Tibial artery (tissue), 4 donors: ENCODE data around the gene SMCHD1.

Experiments
- DNase-seq, 2 donors: peaks; one replicate each; pipeline ENCODE4 v3.0.0-alpha.2; 2019
- H3K27ac ChIP-seq, 2 donors: fragments of 200-600 bp; sonication (generic) in 1 of 2; 1 replicate in 1 of 2; 2 replicates in 1 of 2; pipeline ENCODE4 v1.5.1; 2018 to 2019; ENCODE audit warnings: mild to moderate bottlenecking in 1 of 2
- H3K27me3 ChIP-seq, 2 donors: fragments of 200-600 bp; sonication (generic) in 1 of 2; one replicate each; pipeline versions ENCODE4 v1.5.1 to v1.6.0; 2016 to 2019
- H3K36me3 ChIP-seq, 3 donors: fragments of 200-600 bp; sonication (generic) in 2 of 3; one replicate each; pipeline ENCODE4 v1.5.1; 2016 to 2019; ENCODE audit warnings: mild to moderate bottlenecking in 2 of 3
- H3K4me1 ChIP-seq, 4 donors: fragments of 200-600 bp; sonication (generic) in 2 of 4; 1 replicate in 3 of 4; 2 replicates in 1 of 4; pipeline ENCODE4 v1.5.1; 2016 to 2019
- H3K4me3 ChIP-seq, 2 donors: fragments of 200-600 bp; sonication (generic) in 1 of 2; 1 replicate in 1 of 2; 2 replicates in 1 of 2; pipeline ENCODE4 v1.5.1; 2018 to 2019; ENCODE audit warnings: mild to moderate bottlenecking in 2 of 2
- H3K9me3 ChIP-seq, 3 donors: fragments of 200-600 bp; sonication (generic) in 1 of 3; one replicate each; pipeline ENCODE4 v1.5.1; 2016 to 2019
- intact Hi-C: fragments of 100-400 bp; cut with DNase I; formaldehyde crosslinking; loops from one replicate; pipeline ENCODE4 v1.15.0; 2023; ENCODE audit warnings: low total_unique reads
- TF ChIP-seq, protein P1 (sequence below), 2 experiments: fragments of 200-600 bp in 1 of 2; fragments of 450-650 bp in 1 of 2; IDR thresholded peaks; one replicate each; pipeline ENCODE4 v1.5.1; 2017 to 2019; ENCODE audit warnings: antibody characterized with exemption in 2 of 2, mild to moderate bottlenecking in 1 of 2, moderate library complexity in 1 of 2

Gene SMCHD1

DNA sequence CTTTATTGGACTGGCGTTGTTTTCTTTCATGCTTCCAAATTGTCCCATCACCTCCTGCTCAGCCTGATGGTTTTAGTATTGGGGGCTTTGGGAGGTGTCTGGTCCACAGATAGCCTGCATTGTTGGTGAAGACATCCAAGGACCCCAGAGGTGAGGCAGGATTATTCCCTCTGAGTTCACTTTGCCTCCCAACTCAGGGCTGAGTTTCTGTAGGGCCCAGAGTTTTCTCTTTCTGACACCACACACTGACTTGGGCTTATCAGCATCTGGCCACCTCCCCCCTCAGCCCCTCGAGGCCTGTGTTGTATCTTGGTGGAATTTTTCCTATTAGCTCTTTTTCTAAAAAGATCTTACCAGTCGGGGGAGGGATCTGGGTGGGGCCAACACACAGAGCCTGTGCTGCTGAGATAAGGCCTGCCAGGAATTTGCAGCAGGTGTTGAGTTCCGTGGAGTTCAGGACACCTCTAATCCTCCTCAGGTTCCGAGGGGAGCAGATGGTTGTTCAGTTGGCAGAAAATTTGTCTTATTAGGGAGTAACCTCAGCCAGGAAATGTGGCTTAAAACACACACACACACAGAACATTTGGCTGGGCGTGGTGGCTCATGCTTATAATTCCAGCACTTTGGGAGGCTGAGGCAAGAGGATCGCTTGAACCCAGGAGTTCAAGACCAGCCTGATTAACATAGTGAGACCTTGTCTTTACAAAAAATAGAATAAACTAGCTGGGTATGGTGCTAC is 198.6 kb downstream of the SMCHD1 start:
- Histone ChIP-seq H3K4me1 (peaks cover 0 to 41% (median 12%) of the 10 kb centered on the region in 4 donors), H3K4me3 (no peak overlapping the region), H3K36me3 (no peaks in the 10 kb centered on the region), H3K9me3 (no peaks in the 10 kb centered on the region), H3K27ac (peak overlapping the region; percentile 29 to 35), H3K27me3 (no peaks in the 10 kb centered on the region)
- no peak for DNase-seq
- TF ChIP-seq, protein P1, sequence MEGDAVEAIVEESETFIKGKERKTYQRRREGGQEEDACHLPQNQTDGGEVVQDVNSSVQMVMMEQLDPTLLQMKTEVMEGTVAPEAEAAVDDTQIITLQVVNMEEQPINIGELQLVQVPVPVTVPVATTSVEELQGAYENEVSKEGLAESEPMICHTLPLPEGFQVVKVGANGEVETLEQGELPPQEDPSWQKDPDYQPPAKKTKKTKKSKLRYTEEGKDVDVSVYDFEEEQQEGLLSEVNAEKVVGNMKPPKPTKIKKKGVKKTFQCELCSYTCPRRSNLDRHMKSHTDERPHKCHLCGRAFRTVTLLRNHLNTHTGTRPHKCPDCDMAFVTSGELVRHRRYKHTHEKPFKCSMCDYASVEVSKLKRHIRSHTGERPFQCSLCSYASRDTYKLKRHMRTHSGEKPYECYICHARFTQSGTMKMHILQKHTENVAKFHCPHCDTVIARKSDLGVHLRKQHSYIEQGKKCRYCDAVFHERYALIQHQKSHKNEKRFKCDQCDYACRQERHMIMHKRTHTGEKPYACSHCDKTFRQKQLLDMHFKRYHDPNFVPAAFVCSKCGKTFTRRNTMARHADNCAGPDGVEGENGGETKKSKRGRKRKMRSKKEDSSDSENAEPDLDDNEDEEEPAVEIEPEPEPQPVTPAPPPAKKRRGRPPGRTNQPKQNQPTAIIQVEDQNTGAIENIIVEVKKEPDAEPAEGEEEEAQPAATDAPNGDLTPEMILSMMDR (IDR thresholded peaks at IDR 0.05): no peak
- intact Hi-C loops: no loop called here
